GM18870 (cell line): Measurements from ENCODE around the gene C2orf66.

Experiments used
- ATAC-seq: cut with Tn5 transposase; IDR thresholded peaks from one replicate; pipeline ENCODE4 v1.9.1; 2021; ENCODE audit warnings: moderate library complexity; ENCODE audit not compliant: unreplicated experiment

C2orf66 gene

DNA sequence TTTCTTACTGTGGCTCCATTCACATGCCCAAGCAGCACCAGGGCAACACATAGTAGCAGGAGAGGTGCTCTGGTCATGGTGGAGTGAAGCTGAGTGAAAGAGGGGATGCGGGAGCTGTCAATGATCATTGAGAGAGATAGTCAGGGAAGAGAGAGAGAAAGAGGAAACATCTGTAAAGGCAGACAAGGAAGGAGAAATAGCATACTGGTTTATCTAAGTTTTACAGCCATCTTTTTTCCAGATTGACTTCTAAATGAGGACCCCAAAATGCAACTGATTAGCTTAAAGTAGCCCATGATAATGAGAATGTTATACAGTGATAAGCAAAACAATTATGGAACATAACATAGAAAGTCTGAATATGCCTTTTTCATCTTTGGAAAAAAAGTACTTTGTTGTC, at the start of gene C2orf66:
TSS of gene C2orf66 (minus strand) at position 96 of the 400 bp plus-strand sequence. CDS start at position 77, 19 bp downstream.
- ATAC-seq = no peak

GRCh38 chr2:196854629-196855028, 45.5 kb upstream of the C2orf66 start:
- no peak for ATAC-seq

DNA sequence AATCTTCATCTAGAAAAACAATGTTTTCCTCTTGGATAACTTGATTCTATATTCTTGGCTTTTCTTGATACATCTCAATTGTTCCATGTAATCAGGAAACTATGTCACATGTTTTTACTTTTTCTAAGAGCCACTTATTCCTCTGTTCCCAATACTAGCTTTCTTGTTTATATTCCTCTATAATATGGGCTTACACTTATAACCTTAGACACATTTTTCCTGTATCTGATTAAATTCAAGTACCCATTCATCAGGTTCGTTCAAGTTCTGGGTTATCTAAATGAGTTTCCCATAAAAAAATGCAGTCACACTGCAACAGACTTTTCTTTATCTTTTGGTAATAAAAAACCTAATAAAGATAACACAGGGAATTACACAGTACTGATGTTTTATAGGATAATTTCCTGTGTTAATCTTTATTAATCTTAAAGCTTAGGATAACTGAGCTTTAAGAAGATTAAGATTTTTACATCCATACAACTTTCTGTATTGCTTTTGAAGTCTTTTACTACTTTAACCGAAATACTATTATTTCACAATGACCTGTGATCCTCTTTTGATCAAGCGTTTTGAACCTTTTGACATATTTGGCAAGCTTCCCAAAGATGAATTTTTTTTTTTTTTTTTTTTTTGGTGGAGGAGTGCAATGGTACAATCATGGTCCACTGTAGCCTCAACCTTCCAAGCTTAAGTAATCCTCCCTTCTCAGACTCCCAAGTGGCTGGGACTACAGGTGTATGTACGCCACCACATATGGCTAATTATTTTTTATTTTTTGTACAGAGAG, 44.3 kb upstream of the C2orf66 start:
- no peak for ATAC-seq

DNA sequence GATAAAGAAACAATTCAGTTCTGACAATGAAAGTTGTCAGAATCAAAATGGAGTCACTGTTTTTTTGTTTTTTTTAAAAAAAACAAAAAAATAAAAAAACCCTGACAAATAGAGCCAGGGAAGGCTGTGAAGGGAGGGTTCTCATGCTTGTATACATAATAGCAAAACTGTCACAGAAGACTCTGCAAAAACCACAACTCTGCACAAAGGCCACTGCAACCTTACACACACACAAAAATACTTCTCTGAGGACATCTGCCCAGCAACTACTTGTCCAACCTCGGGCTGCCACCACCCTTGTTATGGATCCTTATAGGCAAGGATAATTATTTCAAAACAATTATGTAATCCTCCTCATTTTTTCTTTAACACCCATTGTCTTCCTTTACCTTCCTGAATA, 41.9 kb upstream of the C2orf66 start:
- no peak for ATAC-seq

GRCh38 chr2:196849895-196850294, 40.7 kb upstream of the C2orf66 start:
- no peak for ATAC-seq

DNA sequence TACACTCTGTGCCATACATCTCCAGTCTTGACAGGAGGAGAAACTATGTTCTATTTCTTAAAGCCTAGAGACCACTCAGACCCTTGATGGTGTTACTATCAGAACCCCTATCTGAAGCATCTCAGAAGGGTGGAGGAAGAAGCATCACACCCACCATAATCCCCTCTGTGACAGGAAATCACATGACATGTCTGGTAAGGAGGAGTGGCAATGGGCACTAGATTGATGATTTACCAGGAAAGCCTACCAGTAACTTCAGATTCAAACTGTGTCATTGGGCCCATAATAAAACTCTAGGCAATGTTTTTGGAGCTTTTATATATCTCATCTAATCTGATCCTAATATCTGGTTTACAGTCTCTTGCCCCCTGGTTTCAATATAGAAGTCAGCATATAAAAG, 37.1 kb upstream of the C2orf66 start:
- ATAC-seq = no peak

DNA sequence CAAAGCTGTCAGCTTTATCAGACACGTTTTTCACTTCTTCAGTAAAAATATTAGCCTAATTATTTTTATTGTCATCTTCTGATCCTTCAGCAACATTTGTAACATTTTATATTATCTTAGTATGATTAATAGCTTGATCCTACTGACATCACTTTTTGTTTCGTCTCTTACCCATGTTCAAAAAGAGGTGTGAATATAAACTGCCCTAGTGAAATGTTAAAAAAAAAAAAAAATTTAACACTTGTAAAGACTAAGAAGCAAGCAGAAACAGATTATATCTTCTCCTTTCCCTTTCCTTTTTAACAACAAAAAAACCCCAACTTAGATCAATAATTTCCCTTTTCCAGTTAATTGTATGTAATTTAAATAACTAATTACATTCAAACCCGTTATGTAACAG, 36.2 kb upstream of the C2orf66 start:
- ATAC-seq = no peak

DNA sequence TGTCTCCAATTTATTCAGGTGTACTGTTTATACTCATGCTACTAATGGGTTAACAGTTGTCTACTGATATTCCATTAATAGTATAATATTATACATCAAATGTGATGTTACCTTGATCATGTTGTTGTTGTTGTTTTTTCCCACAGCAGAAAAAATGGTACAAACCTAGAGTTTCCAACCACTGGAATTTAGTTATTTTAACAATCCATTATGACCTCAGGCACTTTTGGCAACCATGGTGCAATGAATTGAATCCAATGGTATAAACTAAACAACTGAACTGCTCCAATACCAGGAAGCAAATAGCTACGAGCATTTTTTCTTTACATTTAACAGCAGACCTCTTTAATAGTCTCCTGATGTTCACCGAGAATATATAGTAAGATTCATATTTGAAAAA, 31.0 kb upstream of the C2orf66 start:
- no peak for ATAC-seq

- ATAC-seq = no peak
Measured at GRCh38 chr2:196839574-196839973, 30.4 kb upstream of the C2orf66 start.

GRCh38 chr2:196836440-196836839, 27.3 kb upstream of the C2orf66 start:
- no peak for ATAC-seq

DNA sequence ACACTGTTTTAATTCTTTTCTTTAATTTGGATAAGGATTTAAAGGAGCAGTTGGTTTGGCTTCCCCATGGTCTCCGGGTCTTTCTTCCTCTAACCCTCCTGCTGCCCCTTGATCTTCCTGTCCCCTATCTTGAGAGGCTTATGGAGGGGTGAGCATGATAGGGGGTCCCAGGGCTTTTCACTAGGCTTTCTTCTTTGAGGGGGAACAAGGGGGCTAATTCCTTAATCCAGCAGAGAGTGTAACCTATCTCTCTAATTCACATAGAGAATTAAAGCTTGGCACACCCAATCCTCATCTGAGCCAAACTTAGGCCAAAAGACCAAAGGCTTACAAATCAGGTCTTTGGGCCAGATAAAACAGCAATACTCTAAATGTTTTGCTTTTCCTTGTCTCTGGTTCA, 21.5 kb upstream of the C2orf66 start:
- no peak for ATAC-seq

GRCh38 chr2:196827356-196827755, 18.2 kb upstream of the C2orf66 start:
- ATAC-seq = no peak

GRCh38 chr2:196823750-196824522, 14.8 kb upstream of the C2orf66 start:
- no peak for ATAC-seq

GRCh38 chr2:196821195-196821594, 12.0 kb upstream of the C2orf66 start:
- ATAC-seq = no peak

GRCh38 chr2:196808083-196808665, 981 bp downstream of the C2orf66 start:
- ATAC-seq = no peak

DNA sequence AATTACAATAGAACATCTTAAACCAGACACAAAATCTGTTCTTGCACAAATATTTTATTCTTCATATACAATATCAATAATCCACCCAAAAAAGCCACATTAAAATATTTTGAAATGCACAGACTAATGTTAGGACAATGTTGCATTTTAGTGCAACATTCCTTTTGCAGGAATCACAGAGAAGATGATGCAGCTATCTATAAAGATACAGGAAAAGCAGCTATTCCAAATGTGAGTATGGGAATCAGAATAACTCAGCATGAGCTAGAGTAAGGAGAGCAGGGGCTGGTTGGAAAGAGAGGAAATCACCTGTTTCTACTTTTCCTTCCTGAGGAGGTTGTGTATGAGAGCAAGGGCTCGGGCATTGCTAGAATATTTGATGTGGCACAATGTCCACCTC, 4.8 kb downstream of the C2orf66 start:
- no peak for ATAC-seq

- no peak for ATAC-seq
Measured at GRCh38 chr2:196802401-196802800, 6.8 kb downstream of the C2orf66 start.

- no peak for ATAC-seq
Measured at GRCh38 chr2:196801674-196802261, 7.4 kb downstream of the C2orf66 start.

DNA sequence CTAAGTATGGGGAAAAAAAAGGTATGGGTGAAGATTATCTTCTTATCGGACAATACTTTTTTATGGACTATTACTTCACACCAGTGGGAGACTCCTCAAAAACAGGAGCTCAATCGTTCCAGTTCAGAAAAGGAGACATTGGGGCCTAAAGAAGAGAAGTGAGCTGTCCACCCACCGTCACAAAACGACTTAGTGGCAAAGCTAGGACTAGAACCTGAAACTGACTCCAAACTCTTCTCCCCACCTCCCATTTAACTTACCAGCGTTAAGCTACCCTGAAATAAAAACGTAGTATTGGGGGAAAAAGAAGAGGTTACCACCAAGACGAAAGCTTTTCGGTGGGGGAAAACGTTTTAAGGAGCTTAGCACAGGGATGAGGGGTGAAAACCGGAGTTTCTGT, 10.2 kb downstream of the C2orf66 start:
- ATAC-seq = peak; percentile 1

- no peak for ATAC-seq
Measured at GRCh38 chr2:196792865-196793264, 16.3 kb downstream of the C2orf66 start.

DNA sequence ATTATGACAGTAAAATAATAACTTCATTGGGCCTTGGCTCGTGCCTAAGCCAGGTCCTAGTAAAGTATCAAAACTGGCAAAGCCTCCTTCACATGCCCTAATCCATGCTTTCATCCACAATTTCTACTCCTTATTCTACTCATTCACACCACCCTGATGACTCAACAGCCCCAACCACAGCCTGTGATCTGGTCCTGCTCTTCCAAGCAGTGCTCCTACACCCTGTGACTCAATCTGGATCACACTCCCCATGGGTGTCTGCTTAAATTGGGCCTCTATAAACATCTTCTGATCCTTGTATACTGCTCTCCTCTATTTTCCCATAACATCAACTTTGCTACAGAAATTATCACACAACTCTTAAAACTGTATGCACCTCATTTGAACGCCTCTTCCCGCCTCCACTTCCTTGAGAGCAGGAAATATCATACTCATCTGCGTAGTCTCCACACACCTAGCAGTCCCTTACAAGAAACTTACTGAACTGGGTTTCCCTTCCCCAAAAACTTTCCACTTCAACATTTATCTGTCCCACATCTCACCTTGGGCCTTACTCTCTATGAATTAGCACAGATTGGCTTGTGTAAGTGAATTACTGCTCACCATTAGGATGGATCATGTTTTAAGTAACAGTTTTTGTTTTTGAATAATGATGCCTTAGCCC, 25.6 kb downstream of the C2orf66 start:
- ATAC-seq = peak; percentile 44
